Breast epithelium (tissue), 3 donors: ENCODE measurements around the gene PRX.

Experiments used
- CTCF ChIP-seq, 3 donors: fragments of 450-650 bp; IDR thresholded peaks; one replicate each; pipeline ENCODE4 v1.5.1; 2016 to 2017; ENCODE audit warnings: antibody characterized with exemption in 3 of 3, mild to moderate bottlenecking in 3 of 3, moderate library complexity in 3 of 3
- POLR2A ChIP-seq: fragments of 450-650 bp; IDR thresholded peaks from one replicate; pipeline ENCODE4 v1.6.1; 2016; ENCODE audit warnings: antibody characterized with exemption, mild to moderate bottlenecking, moderate library complexity
- POLR2AphosphoS5 ChIP-seq, 3 donors: sonication (generic); formaldehyde crosslinking; IDR thresholded peaks; one replicate each; pipeline ENCODE4 v1.6.1; 2017; ENCODE audit warnings: antibody characterized with exemption in 3 of 3

GRCh38 chr19:40424637-40425449 lies 11.7 kb upstream of the PRX start:
- no peak for TF ChIP-seq CTCF (IDR thresholded peaks at IDR 0.05)
- TF ChIP-seq POLR2AphosphoS5 (IDR thresholded peaks at IDR 0.05), result no peak
- no peak for TF ChIP-seq POLR2A
